PC-9 (cell line): Measurements from ENCODE around the gene GK.

Experiments
- CTCF ChIP-seq: fragments of 200-600 bp; sonication (generic); conservative IDR thresholded peaks from 2 replicates; pipeline ENCODE4 v1.6.1; 2017; ENCODE audit warnings: mixed run types, antibody characterized with exemption, mild to moderate bottlenecking, moderate library complexity
- EZH2 ChIP-seq: fragments of 200-600 bp; sonication (generic); IDR thresholded peaks from 2 replicates; pipeline ENCODE4 v1.8.0; 2017; ENCODE audit warnings: antibody characterized with exemption, low read depth

- TF ChIP-seq CTCF (no peak), EZH2 (no peak)
Observed at GRCh38 chrX:30714138-30714537, 60.9 kb downstream of the GK start.
